Measurements from ENCODE around the gene VPS37B. TPM values are rescaled to one million over a fixed set of nuclear protein-coding genes. Genes with fewer than 3 reads are reported as not detected.

Gene VPS37B
- total and polyA plus RNA-seq, 2 donors (not counting 1 experiment from before 2014, with no cell fraction given) = 66.7 to 88.1 TPM

GRCh38 chr12:122888232-122888752, 7.6 kb downstream of the VPS37B start:
- H3K27ac ChIP-seq (ENCODE audit: low read length in 2 of 2) = peak overlapping the region; percentile 87 to 97
- H3K4me1 Mint-ChIP-seq = peaks cover 83% of the 10 kb centered on the region
- H3K4me2 ChIP-seq (replicated peaks; ENCODE audit: low read depth, low read length, poor library complexity, severe bottlenecking) = peak overlapping the region; percentile 67
- H3K9me3 ChIP-seq (ENCODE audit: control extremely low read depth in 1 of 3, control insufficient read depth in 2 of 3, insufficient read depth in 1 of 3, low read length in 2 of 3) = no peaks in the 10 kb centered on the region
- no peaks in the 10 kb centered on the region for H3K27me3 ChIP-seq (replicated peaks in 1 of 4; ENCODE audit: control extremely low read depth in 1 of 4, control insufficient read depth in 3 of 4, insufficient read depth in 4 of 4, low read length in 3 of 4)
- H3K36me3 ChIP-seq (replicated peaks in 1 of 2; ENCODE audit: control extremely low read depth in 1 of 2, control insufficient read depth in 1 of 2, extremely low read depth in 1 of 2, insufficient read depth in 2 of 2, low read length in 1 of 2) = no peaks in the 10 kb centered on the region
- POLR2A ChIA-PET = interaction anchor here (0.7 to 1.5 kb wide), 8 partner anchors 10 to 28 kb away, joined by 3 to 6 read pairs (median 4); no protein-coding TSS in a partner anchor
- no peak for TF ChIP-seq CTCF (IDR thresholded peaks at IDR 0.05)
- no peak for TF ChIP-seq EZH2 (IDR thresholded peaks at IDR 0.05; ENCODE audit: borderline replicate concordance, insufficient read depth, low read depth, low read length, poor library complexity, severe bottlenecking)
- DNase-seq (peak; percentile 82), ATAC-seq (ENCODE audit: low read depth) (peak; percentile 47)
- intact Hi-C loops (cut with micrococcal nuclease) = loop anchor here (5.0 kb wide), 2 partner anchors 34 to 76 kb away; no protein-coding TSS in a partner anchor
- peak overlapping the region; percentile 11 for H2AFZ ChIP-seq (ENCODE audit: insufficient read depth, low read depth, low read length, poor library complexity, severe bottlenecking)
- H4K20me1 ChIP-seq (ENCODE audit: control insufficient read depth, insufficient read depth, low read length, poor library complexity, severe bottlenecking) = peaks cover 39% of the 10 kb centered on the region
- no peaks in the 10 kb centered on the region for H3K27me3 Mint-ChIP-seq
- H3K4me1 ChIP-seq (ENCODE audit: control insufficient read depth in 2 of 2, insufficient read depth in 2 of 2, low read length in 2 of 2) = peaks cover 88 to 95% of the 10 kb centered on the region in 2 donors
- WGBS (ENCODE audit: insufficient coverage) = 7% methylated on average over 11 of the region's 12 CpGs
- peak overlapping the region; percentile 96 for H3K27ac Mint-ChIP-seq
- H3K79me2 ChIP-seq (ENCODE audit: control insufficient read depth, insufficient read depth, low read length) = peaks cover 96% of the 10 kb centered on the region
- H3K4me3 ChIP-seq (ENCODE audit: control extremely low read depth in 1 of 5, extremely low read depth in 1 of 5, insufficient read depth in 1 of 5, low read depth in 2 of 5, low read length in 4 of 5) = peak overlapping the region; percentile 24 to 67 (median 49)
- CTCF ChIA-PET = interaction anchor here (0.7 to 11.0 kb wide), 9 partner anchors 8 to 350 kb away, joined by 3 to 101 read pairs (median 8); partner anchors contain the start of gene VPS37B
- H3K9ac ChIP-seq (ENCODE audit: low read length) = peak overlapping the region; percentile 56
- no peaks in the 10 kb centered on the region for H3K9me3 Mint-ChIP-seq (ENCODE audit: insufficient read depth)
- peak overlapping the region; percentile 97 for H3K4me3 Mint-ChIP-seq

DNA sequence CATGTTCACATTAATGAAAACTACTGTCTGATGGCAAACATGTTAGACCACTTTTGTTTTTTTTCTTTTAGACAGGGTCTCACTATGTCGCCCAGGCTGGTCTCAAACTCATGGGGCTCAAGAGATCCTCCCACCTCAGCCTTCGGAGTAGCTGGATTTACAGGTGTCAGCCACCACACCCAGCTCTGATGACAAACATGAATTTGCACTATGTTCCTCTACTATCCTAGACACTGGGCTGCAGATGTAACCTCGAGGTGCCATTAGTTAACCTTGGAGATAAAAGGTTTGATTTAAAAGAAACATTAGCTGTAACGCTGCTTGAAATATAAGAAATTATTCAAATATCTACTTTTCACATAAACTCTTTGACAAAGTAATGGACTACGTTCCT, 8.1 kb downstream of the VPS37B start:
- Histone ChIP-seq H3K4me3 (ENCODE audit: control extremely low read depth in 1 of 5, extremely low read depth in 1 of 5, insufficient read depth in 1 of 5, low read depth in 2 of 5, low read length in 4 of 5) (peak overlapping the region; percentile 24 to 67 (median 49)), H3K9ac (ENCODE audit: low read length) (peak overlapping the region; percentile 56), H3K27me3 (replicated peaks in 1 of 4; ENCODE audit: control extremely low read depth in 1 of 4, control insufficient read depth in 3 of 4, insufficient read depth in 4 of 4, low read length in 3 of 4) (no peaks in the 10 kb centered on the region), H4K20me1 (ENCODE audit: control insufficient read depth, insufficient read depth, low read length, poor library complexity, severe bottlenecking) (peaks cover 39% of the 10 kb centered on the region), H2AFZ (ENCODE audit: insufficient read depth, low read depth, low read length, poor library complexity, severe bottlenecking) (no peak overlapping the region), H3K4me2 (replicated peaks; ENCODE audit: low read depth, low read length, poor library complexity, severe bottlenecking) (peak overlapping the region; percentile 67), H3K4me1 (ENCODE audit: control insufficient read depth in 2 of 2, insufficient read depth in 2 of 2, low read length in 2 of 2) (peaks cover 89 to 95% of the 10 kb centered on the region in 2 donors), H3K36me3 (replicated peaks in 1 of 2; ENCODE audit: control extremely low read depth in 1 of 2, control insufficient read depth in 1 of 2, extremely low read depth in 1 of 2, insufficient read depth in 2 of 2, low read length in 1 of 2) (no peaks in the 10 kb centered on the region), H3K79me2 (ENCODE audit: control insufficient read depth, insufficient read depth, low read length) (peaks cover 96% of the 10 kb centered on the region), H3K27ac (ENCODE audit: low read length in 2 of 2) (peak overlapping the region; percentile 87 to 97), H3K9me3 (ENCODE audit: control extremely low read depth in 1 of 3, control insufficient read depth in 2 of 3, insufficient read depth in 1 of 3, low read length in 2 of 3) (no peaks in the 10 kb centered on the region)
- ChIA-PET POLR2A (interaction anchor here (0.7 to 1.5 kb wide), 6 partner anchors 13 to 28 kb away, joined by 3 to 6 read pairs (median 4); no protein-coding TSS in a partner anchor), CTCF (interaction anchor here (1.5 to 11.0 kb wide), 6 partner anchors 10 to 94 kb away, joined by 5 to 101 read pairs (median 14); partner anchors contain the start of gene VPS37B)
- Mint-ChIP-seq H3K27me3 (no peaks in the 10 kb centered on the region), H3K27ac (peak overlapping the region; percentile 96), H3K9me3 (ENCODE audit: insufficient read depth) (no peaks in the 10 kb centered on the region), H3K4me1 (peaks cover 85% of the 10 kb centered on the region), H3K4me3 (peak overlapping the region; percentile 97)
- ATAC-seq (ENCODE audit: low read depth) (peak; percentile 20), DNase-seq (no peak)
- 13% methylated on average over 2 of the region's 5 CpGs for WGBS (ENCODE audit: insufficient coverage)
- TF ChIP-seq EZH2 (IDR thresholded peaks at IDR 0.05; ENCODE audit: borderline replicate concordance, insufficient read depth, low read depth, low read length, poor library complexity, severe bottlenecking) (no peak), CTCF (IDR thresholded peaks at IDR 0.05) (no peak)
- intact Hi-C loops (cut with micrococcal nuclease) = loop anchor here (1.0 to 5.0 kb wide), 4 partner anchors 10 to 76 kb away; no protein-coding TSS in a partner anchor

All from B cell (primary cell).